MCF 10A (cell line): ENCODE data around the gene CLCA4. TPM values are rescaled to one million over a fixed set of nuclear protein-coding genes. Genes with fewer than 3 reads are reported as not detected.

Experiments
- BruUV-seq: library from RNA; stranded (reverse); fragments of 400-500 nt; replicated peaks from 2 replicates; lab custom pipeline; 2021; lab: Mats Ljungman, UMichigan
- CTCF ChIA-PET: fragments of 300-600 bp; sonication (Branson Sonifier 250); formaldehyde crosslinking; extraction: SDS; loops from one replicate; lab custom pipeline; 2021; ENCODE audit warnings: antibody characterized with exemption, inconsistent platforms; lab: Yijun Ruan, JAX
- POLR2A ChIA-PET: fragments of 300-600, 350-650 bp; sonication (Branson Sonifier 250); formaldehyde crosslinking; extraction: SDS; loops from one replicate; lab custom pipeline; 2020; ENCODE audit warnings: antibody characterized with exemption, inconsistent platforms; lab: Yijun Ruan, JAX
- DNase-seq: peaks from one replicate; pipeline ENCODE4 v3.0.0-alpha.2; 2018; ENCODE audit not compliant: unreplicated experiment
- H3K27ac Mint-ChIP-seq: one replicate; pipeline ENCODE4 v1.8.0; 2022; ENCODE audit warnings: mild to moderate bottlenecking, low read depth, mixed read lengths; ENCODE audit not compliant: unreplicated experiment
- H3K27me3 Mint-ChIP-seq: one replicate; pipeline ENCODE4 v1.8.0; 2022; ENCODE audit warnings: mixed read lengths; ENCODE audit not compliant: insufficient read depth, unreplicated experiment
- H3K36me3 Mint-ChIP-seq: one replicate; pipeline ENCODE4 v1.8.0; 2022; ENCODE audit warnings: mild to moderate bottlenecking, moderate library complexity, mixed read lengths; ENCODE audit not compliant: insufficient read depth, unreplicated experiment
- H3K4me1 Mint-ChIP-seq: one replicate; pipeline ENCODE4 v1.8.0; 2022; ENCODE audit warnings: mixed read lengths; ENCODE audit not compliant: insufficient read depth, unreplicated experiment
- H3K4me3 Mint-ChIP-seq: one replicate; pipeline ENCODE4 v1.8.0; 2022; ENCODE audit warnings: mild to moderate bottlenecking, moderate library complexity, mixed read lengths; ENCODE audit not compliant: unreplicated experiment
- H3K9me3 Mint-ChIP-seq: one replicate; pipeline ENCODE4 v1.8.0; 2022; ENCODE audit warnings: mixed read lengths; ENCODE audit not compliant: unreplicated experiment
- CTCF ChIP-seq: fragments of 200-600 bp; IDR thresholded peaks from one replicate; pipeline ENCODE4 v1.8.0; 2022; ENCODE audit warnings: antibody characterized with exemption, mild to moderate bottlenecking; ENCODE audit not compliant: unreplicated experiment
- intact Hi-C: fragments of 100-400 bp; cut with micrococcal nuclease; formaldehyde crosslinking; loops from 2 replicates; pipeline ENCODE4 v1.14.1; 2022
- total RNA-seq: library from RNA; stranded (reverse); gene quantifications from 2 replicates; pipeline ENCODE4 v1.2.3, GENCODE V29; 2022

Gene CLCA4
- total RNA-seq, 1 experiment from 2014 or later, result not detected

GRCh38 chr1:86503406-86504136, 43.3 kb upstream of the CLCA4 start:
- ChIA-PET POLR2A (interaction anchor here (0.6 to 1.1 kb wide), 3 partner anchors 26 to 203 kb away, joined by 3 read pairs; no protein-coding TSS in a partner anchor), CTCF (interaction anchor here (0.6 to 5.5 kb wide), 11 partner anchors 12 to 712 kb away, joined by 3 to 77 read pairs (median 7); no protein-coding TSS in a partner anchor)
- intact Hi-C loops, result loop anchor here (5.0 to 10.0 kb wide), 2 partner anchors 181 to 464 kb away; no protein-coding TSS in a partner anchor
- no peak for TF ChIP-seq CTCF
- no peaks in the 10 kb centered on the region for H3K9me3 Mint-ChIP-seq
- no peaks in the 10 kb centered on the region for H3K36me3 Mint-ChIP-seq
- H3K4me3 Mint-ChIP-seq, result no peak overlapping the region
- DNase-seq, result no peak
- no peaks in the 10 kb centered on the region for H3K4me1 Mint-ChIP-seq
- no TSS peak for BruUV-seq
- no peak overlapping the region for H3K27ac Mint-ChIP-seq
- H3K27me3 Mint-ChIP-seq, result no peaks in the 10 kb centered on the region

DNA sequence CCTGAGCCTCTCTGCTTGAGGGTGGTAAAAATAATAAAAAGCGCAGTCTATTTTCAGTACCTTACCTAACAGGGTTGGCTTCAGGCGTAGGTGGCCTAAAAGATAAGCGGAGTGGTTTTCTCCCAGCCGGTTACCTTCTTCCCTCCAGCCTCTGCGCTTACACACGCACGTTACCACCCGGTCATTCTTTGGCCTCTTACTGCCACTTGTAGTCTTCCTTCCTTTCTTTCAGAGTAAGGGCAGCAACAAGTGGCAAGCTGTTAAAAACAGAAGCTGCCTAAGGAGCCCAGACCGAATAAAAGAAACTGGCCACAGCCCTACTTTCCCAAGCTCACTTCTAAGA, 42.8 kb upstream of the CLCA4 start:
- intact Hi-C loops, result loop anchor here (5.0 to 10.0 kb wide), 2 partner anchors 181 to 463 kb away; no protein-coding TSS in a partner anchor
- no peak for DNase-seq
- no peak overlapping the region for H3K27ac Mint-ChIP-seq
- no peaks in the 10 kb centered on the region for H3K4me1 Mint-ChIP-seq
- no peaks in the 10 kb centered on the region for H3K36me3 Mint-ChIP-seq
- no peak overlapping the region for H3K4me3 Mint-ChIP-seq
- no peak for TF ChIP-seq CTCF
- no peaks in the 10 kb centered on the region for H3K9me3 Mint-ChIP-seq
- ChIA-PET CTCF (interaction anchor here (0.6 to 5.5 kb wide), 15 partner anchors 11 to 712 kb away, joined by 3 to 77 read pairs (median 5); no protein-coding TSS in a partner anchor), POLR2A (interaction anchor here (0.6 to 1.1 kb wide), 3 partner anchors 26 to 202 kb away, joined by 3 read pairs; no protein-coding TSS in a partner anchor)
- H3K27me3 Mint-ChIP-seq, result no peaks in the 10 kb centered on the region
- BruUV-seq, result no TSS peak

DNA sequence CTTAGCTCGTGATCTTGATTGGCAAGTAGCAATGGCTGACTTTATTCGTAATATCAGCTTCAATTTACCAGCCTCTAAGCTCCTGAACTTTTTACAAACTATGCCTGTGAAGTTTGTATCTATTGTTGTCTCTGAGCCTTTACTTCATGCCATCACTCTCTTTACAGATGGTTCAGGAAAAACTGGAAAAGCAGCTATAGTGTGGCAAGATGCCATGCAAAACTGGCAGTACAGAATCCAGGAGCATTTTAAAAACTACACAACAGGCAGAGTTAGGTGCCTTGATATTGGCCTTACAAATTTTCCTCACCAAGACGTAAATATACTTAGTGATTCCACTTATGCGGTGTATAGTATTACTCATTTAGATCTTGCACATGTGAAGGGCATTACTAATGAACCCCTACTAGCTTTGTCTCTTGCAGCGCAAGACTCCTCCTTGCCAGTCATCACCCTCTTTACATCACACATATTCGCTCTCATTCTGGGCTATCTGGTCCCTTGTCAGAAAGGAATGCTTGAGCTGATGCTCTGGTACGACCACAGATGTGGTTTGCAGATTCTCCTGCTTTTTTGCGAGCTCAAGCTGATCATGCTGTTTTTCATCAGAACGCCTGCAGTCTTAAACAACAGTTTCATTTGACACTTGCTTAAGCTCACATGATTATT, 41.8 kb upstream of the CLCA4 start:
- POLR2A ChIA-PET, result interaction anchor here (1.1 to 2.2 kb wide), 2 partner anchors 182 to 200 kb away, joined by 3 to 10 read pairs; partner anchors contain the start of gene SH3GLB1
- TF ChIP-seq CTCF, result no peak
- intact Hi-C loops, result loop anchor here (5.0 to 10.0 kb wide), 2 partner anchors 180 to 462 kb away; no protein-coding TSS in a partner anchor
- no peak for DNase-seq
- Mint-ChIP-seq H3K4me1 (no peaks in the 10 kb centered on the region), H3K4me3 (no peak overlapping the region), H3K9me3 (no peaks in the 10 kb centered on the region), H3K27ac (no peak overlapping the region), H3K36me3 (no peaks in the 10 kb centered on the region), H3K27me3 (no peaks in the 10 kb centered on the region)
- CTCF ChIA-PET, result interaction anchor here (0.5 to 2.7 kb wide), 20 partner anchors 8 to 1475 kb away, joined by 3 to 18 read pairs (median 4); no protein-coding TSS in a partner anchor
- BruUV-seq, result no TSS peak

DNA sequence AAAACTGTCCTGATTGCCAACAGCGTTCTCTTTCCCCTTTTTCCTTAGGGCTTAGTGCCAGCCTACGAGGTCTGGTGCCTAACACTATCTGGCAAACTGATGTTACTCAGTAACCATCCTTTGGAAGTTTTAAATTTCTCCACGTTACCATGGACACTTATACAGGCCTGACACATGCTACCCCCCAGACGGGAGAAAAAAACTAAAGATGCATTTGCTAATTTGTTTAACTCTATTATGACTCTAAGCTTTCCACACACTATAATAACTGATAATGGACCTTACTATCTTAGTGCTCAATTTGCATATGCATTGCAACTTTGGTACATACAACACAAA, 41.3 kb upstream of the CLCA4 start:
- no TSS peak for BruUV-seq
- CTCF ChIA-PET, result interaction anchor here (0.5 to 2.7 kb wide), 14 partner anchors 8 to 1474 kb away, joined by 3 to 18 read pairs (median 4); no protein-coding TSS in a partner anchor
- POLR2A ChIA-PET, result interaction anchor here (2.2 kb wide), 1 partner anchor 199 kb away, joined by 10 read pairs; the partner anchor contains the start of gene SH3GLB1

More for the DNA sequence above, 41.3 kb upstream of the CLCA4 start:
- Mint-ChIP-seq H3K4me1 (no peaks in the 10 kb centered on the region), H3K27ac (no peak overlapping the region), H3K4me3 (no peak overlapping the region), H3K27me3 (no peaks in the 10 kb centered on the region), H3K9me3 (no peaks in the 10 kb centered on the region), H3K36me3 (no peaks in the 10 kb centered on the region)
- DNase-seq, result no peak
- no peak for TF ChIP-seq CTCF
- intact Hi-C loops, result loop anchor here (10.0 kb wide), 1 partner anchor 179 kb away; no protein-coding TSS in a partner anchor
